GM23338 (cell line): ENCODE results near the gene BRK1. TPM values are rescaled to one million over a fixed set of nuclear protein-coding genes. Genes with fewer than 3 reads are reported as not detected.

Experiments
- ATAC-seq: fragments of 200-7000 bp; cut with Tn5 transposase; 3 replicates; pipeline ENCODE4 v1.9.1; 2020
- DNase-seq: peaks from one replicate; pipeline ENCODE4 v3.0.0-alpha.2; 2015; ENCODE audit warnings: low spot score
- H2AFZ ChIP-seq: fragments of 200-600 bp; sonication (generic); 2 replicates; pipeline ENCODE4 v1.8.0; 2016; ENCODE audit warnings: antibody characterized with exemption, mild to moderate bottlenecking, moderate library complexity
- H3F3A ChIP-seq: fragments of 200-600 bp; sonication (generic); replicated peaks from 2 replicates; pipeline ENCODE4 v1.8.0; 2017; ENCODE audit warnings: antibody characterized with exemption, mixed run types, low read depth
- H3K27ac ChIP-seq: fragments of 200-600 bp; sonication (generic); 2 replicates; pipeline ENCODE4 v1.6.1; 2016; ENCODE audit warnings: low read depth
- H3K27me3 ChIP-seq: fragments of 200-600 bp; sonication (generic); 2 replicates; pipeline ENCODE4 v1.8.0; 2016; ENCODE audit warnings: mild to moderate bottlenecking, mixed run types, moderate library complexity; ENCODE audit not compliant: insufficient read depth
- H3K36me3 ChIP-seq: fragments of 200-600 bp; sonication (generic); 2 replicates; pipeline ENCODE4 v1.8.0; 2016; ENCODE audit warnings: mild to moderate bottlenecking; ENCODE audit not compliant: insufficient read depth
- H3K4me1 ChIP-seq: fragments of 200-600 bp; sonication (generic); 2 replicates; pipeline ENCODE4 v1.8.0; 2016; ENCODE audit warnings: mild to moderate bottlenecking, moderate library complexity; ENCODE audit not compliant: insufficient read depth
- H3K4me2 ChIP-seq: fragments of 200-600 bp; sonication (generic); 2 replicates; pipeline ENCODE4 v1.7.1; 2017; ENCODE audit warnings: mixed run types
- H3K4me3 ChIP-seq: fragments of 200-600 bp; sonication (generic); 2 replicates; pipeline ENCODE4 v1.6.1; 2016; ENCODE audit warnings: mixed run types
- H3K79me2 ChIP-seq: fragments of 200-600 bp; sonication (generic); replicated peaks from 2 replicates; pipeline ENCODE4 v1.8.0; 2017; ENCODE audit warnings: mild to moderate bottlenecking; ENCODE audit not compliant: insufficient read depth
- H3K9me2 ChIP-seq: fragments of 200-600 bp; sonication (generic); 2 replicates; pipeline ENCODE4 v1.8.0; 2017; ENCODE audit not compliant: insufficient read depth
- H4K20me1 ChIP-seq: fragments of 200-600 bp; sonication (generic); replicated peaks from 2 replicates; pipeline ENCODE4 v1.8.0; 2017; ENCODE audit warnings: mild to moderate bottlenecking; ENCODE audit not compliant: insufficient read depth
- H3K27ac Mint-ChIP-seq: 2 replicates; pipeline ENCODE4 v1.8.0; 2020; ENCODE audit warnings: inconsistent platforms, mild to moderate bottlenecking, moderate library complexity, mixed read lengths
- H3K27me3 Mint-ChIP-seq: 3 replicates; pipeline ENCODE4 v1.8.0; 2022; ENCODE audit warnings: low read depth, mild to moderate bottlenecking, moderate library complexity, mixed read lengths, inconsistent platforms; ENCODE audit not compliant: insufficient read depth, poor library complexity
- H3K36me3 Mint-ChIP-seq: 3 replicates; pipeline ENCODE4 v1.8.0; 2021; ENCODE audit warnings: low read depth, mild to moderate bottlenecking, inconsistent platforms, moderate library complexity, mixed read lengths
- H3K4me1 Mint-ChIP-seq: 3 replicates; pipeline ENCODE4 v1.8.0; 2020; ENCODE audit warnings: mild to moderate bottlenecking, inconsistent platforms, mixed read lengths
- H3K4me3 Mint-ChIP-seq: 3 replicates; pipeline ENCODE4 v1.8.0; 2021; ENCODE audit warnings: moderate library complexity, mild to moderate bottlenecking, inconsistent platforms, mixed read lengths
- H3K9me3 Mint-ChIP-seq: 3 replicates; pipeline ENCODE4 v1.8.0; 2020; ENCODE audit warnings: moderate library complexity, mild to moderate bottlenecking, inconsistent platforms, mixed read lengths
- JUNB ChIP-seq: IDR thresholded peaks from one replicate; pipeline ENCODE4 v1.6.1; 2016; ENCODE audit warnings: antibody characterized with exemption; ENCODE audit not compliant: unreplicated experiment
- POLR2AphosphoS5 ChIP-seq: IDR thresholded peaks from 2 replicates; pipeline ENCODE4 v1.6.1; 2016; ENCODE audit warnings: antibody characterized with exemption, low read depth
- STAT1 ChIP-seq: IDR thresholded peaks from one replicate; pipeline ENCODE4 v1.6.1; 2016; ENCODE audit warnings: antibody characterized with exemption; ENCODE audit not compliant: unreplicated experiment
- ZNF462 ChIP-seq: fragments of 250-450 bp; sonication (Bioruptor Pico); IDR thresholded peaks from 2 replicates; pipeline ENCODE4 v1.5.0; 2020; ENCODE audit warnings: mild to moderate bottlenecking, moderate library complexity
- polyA plus RNA-seq: library from polyadenylated mRNA; unstranded; fragments of >200 nt; fragmentation: Nextera tagmentation; extraction: Ambion mirVana; gene quantifications from 2 replicates; pipeline ENCODE4 v1.2.1, GENCODE V29; 2016
- total RNA-seq: library from RNA; depleted of rRNA; stranded (reverse); fragments of >200 nt; shearing (Covaris generic); gene quantifications from 2 replicates; pipeline ENCODE4 v1.2.3, GENCODE V29; 2014
- TF ChIP-seq, protein P1 (sequence below), 2 experiments: fragments of 200-600 bp in 1 of 2; sonication (generic) in 1 of 2; conservative IDR thresholded peaks; 2 replicates each; pipeline versions ENCODE4 v1.5.1 to v1.6.1; 2016 to 2017; ENCODE audit warnings: antibody characterized with exemption in 2 of 2, low read depth in 2 of 2, mild to moderate bottlenecking in 2 of 2, moderate library complexity in 1 of 2

The BRK1 gene
- total and polyA plus RNA-seq, 2 experiments from 2014 or later, result 130 to 165 TPM

DNA sequence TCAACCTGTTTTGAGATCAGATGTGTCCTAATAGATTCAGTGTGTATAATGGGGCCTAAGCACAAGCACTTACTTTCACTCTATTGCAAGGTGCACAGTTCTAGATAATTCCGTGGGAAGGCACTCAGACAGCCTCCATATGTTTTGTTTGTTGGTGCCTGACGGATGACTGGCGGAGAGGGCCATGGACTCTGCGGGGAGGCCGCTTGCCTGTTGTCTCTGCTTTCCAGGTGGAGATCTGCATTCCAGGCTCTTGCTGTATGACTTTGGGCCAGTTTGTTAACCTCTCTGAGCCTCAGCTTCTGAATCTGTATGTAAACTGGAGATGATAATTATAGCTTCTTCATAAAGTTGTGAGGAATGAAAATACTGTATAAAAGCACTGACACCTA is 50.7 kb downstream of the BRK1 start (continued):
- TF ChIP-seq ZNF462 (CRISPR knock-in tag) (no peak), STAT1 (no peak), POLR2AphosphoS5 (no peak), JUNB (no peak)
- TF ChIP-seq, protein P1, sequence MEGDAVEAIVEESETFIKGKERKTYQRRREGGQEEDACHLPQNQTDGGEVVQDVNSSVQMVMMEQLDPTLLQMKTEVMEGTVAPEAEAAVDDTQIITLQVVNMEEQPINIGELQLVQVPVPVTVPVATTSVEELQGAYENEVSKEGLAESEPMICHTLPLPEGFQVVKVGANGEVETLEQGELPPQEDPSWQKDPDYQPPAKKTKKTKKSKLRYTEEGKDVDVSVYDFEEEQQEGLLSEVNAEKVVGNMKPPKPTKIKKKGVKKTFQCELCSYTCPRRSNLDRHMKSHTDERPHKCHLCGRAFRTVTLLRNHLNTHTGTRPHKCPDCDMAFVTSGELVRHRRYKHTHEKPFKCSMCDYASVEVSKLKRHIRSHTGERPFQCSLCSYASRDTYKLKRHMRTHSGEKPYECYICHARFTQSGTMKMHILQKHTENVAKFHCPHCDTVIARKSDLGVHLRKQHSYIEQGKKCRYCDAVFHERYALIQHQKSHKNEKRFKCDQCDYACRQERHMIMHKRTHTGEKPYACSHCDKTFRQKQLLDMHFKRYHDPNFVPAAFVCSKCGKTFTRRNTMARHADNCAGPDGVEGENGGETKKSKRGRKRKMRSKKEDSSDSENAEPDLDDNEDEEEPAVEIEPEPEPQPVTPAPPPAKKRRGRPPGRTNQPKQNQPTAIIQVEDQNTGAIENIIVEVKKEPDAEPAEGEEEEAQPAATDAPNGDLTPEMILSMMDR (conservative IDR thresholded peaks at IDR 0.05; ENCODE audit: low read depth in 2 of 2), result no peak

DNA sequence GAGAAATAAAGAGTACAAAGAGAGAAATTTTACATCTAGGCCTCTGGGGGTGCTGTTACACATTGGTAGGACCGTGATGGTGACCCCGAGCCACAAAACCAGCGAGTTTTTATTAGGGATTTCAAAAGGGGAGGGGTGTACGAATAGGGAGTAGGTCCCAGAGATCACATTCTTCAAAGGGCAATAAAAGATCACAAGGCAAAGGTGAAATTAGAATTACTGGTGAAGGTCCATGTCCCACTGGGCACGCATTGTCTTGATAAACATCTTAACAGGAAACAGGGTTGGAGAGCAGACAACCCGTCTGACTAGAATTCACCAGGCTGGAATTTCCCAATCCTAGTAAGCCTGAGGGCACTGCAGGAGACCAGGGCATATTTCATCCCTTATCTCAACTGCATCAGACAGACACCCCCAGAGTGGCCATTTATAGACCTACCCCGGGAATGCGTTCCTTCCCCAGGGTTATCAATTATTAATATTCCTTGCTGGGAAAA is 53.6 kb downstream of the BRK1 start:
- H3K9me2 ChIP-seq, result 0 out of 2 replicates have a peak, but pooled peaks cover 4% of the 10 kb centered on the region
- H4K20me1 ChIP-seq, result no peaks in the 10 kb centered on the region
- no peak overlapping the region for H3K4me3 Mint-ChIP-seq
- no peaks in the 10 kb centered on the region for H3K4me1 ChIP-seq
- no peak overlapping the region for H2AFZ ChIP-seq
- no peak overlapping the region for H3K27ac Mint-ChIP-seq
- DNase-seq, result peak; percentile 34
- TF ChIP-seq, protein P1 (conservative IDR thresholded peaks at IDR 0.05; ENCODE audit: low read depth in 2 of 2), result peak; percentile 31 to 43
- no peak for TF ChIP-seq POLR2AphosphoS5
- H3F3A ChIP-seq, result no peaks in the 10 kb centered on the region
- no peaks in the 10 kb centered on the region for H3K27me3 ChIP-seq
- H3K4me1 Mint-ChIP-seq, result no peaks in the 10 kb centered on the region; the same call in 2 of the 3 replicates
- H3K36me3 ChIP-seq, result peaks cover 5% of the 10 kb centered on the region; the same call in 1 of the 2 replicates
- no peak overlapping the region for H3K27ac ChIP-seq
- peaks cover 13% of the 10 kb centered on the region for H3K36me3 Mint-ChIP-seq
- no peak overlapping the region for H3K4me2 ChIP-seq
- no peaks in the 10 kb centered on the region for H3K79me2 ChIP-seq
- H3K4me3 ChIP-seq, result no peak overlapping the region
- no peak for ATAC-seq
- H3K27me3 Mint-ChIP-seq, result peaks cover 11% of the 10 kb centered on the region
- H3K9me3 Mint-ChIP-seq, result peaks cover 25% of the 10 kb centered on the region
